HG03108 (cell line): ENCODE data around the gene CBS.
"Not testable (repeated sequence)": the region's sequence is repeated elsewhere in the genome, so short reads cannot be mapped to it uniquely, and the experiment has no call there.

Experiments
- ATAC-seq: cut with Tn5 transposase; IDR thresholded peaks from one replicate; pipeline ENCODE4 v1.9.1; 2021; ENCODE audit warnings: moderate library complexity; ENCODE audit not compliant: unreplicated experiment

CBS gene

DNA sequence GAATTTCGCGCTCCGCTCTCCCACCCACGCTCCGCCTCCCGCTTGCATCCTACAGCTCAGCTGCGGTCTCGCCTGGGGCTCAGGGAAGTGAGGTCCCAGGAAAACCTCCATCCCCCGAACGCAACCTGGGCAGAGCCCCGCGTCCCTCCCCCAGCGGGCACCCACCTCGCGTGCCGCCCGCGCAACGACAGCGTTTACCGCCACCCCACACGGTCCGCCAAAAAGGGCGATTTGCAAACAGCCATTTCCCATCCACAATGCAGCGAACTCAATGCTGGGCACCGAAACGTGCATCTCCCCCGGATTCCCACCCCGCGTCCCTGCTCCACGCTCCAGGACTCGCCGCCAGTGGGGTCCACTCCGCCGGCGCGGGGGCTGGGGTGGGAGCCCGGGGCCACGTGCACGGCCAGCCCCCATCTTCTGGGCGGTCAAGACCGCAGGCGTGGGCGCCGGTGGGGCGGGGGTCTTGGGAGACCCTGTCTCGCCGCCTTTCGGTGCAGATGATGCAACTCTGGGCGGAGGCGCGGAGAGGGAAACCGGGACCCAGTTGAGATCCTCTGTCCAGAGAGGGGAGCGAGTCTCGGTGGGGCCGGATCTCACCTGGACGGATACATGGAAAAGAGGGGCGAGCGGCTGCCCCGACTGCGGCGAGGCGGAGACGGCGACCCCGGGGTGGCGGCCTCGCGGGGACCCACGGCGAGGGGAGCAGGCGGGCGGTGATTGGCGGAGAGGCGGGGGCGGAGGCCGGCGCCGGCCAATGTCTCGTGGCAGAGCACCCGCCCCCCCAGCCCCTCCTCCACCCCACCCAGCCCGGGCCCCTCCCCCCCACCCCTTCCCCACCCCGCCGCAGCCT is at the start of gene CBS:
CBS (minus strand) TSS at position 666 of the 853 bp plus-strand sequence. CDS start 3,642 bp downstream, outside the sequence.
- ATAC-seq = not testable (repeated sequence)

DNA sequence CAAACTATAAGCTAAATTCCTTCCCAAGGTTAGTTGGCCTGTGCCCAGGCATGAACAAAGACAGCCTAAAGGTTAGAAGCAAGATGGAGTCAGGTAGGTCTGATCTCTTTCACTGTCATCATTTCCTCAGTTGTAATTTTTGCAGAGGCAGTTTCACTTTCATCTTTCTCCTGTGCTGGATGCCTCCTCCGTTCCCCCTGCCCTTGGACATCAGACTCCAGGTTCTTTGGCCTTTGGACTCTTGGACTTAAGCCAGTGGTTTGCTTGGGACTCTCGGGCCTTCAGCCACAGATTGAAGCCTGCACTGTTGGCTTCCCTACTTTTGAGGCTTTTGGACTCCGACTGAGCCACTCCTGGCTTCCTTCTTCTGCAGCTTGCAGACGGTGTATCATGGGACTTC is 40.3 kb upstream of the CBS start:
- not testable (repeated sequence) for ATAC-seq

DNA sequence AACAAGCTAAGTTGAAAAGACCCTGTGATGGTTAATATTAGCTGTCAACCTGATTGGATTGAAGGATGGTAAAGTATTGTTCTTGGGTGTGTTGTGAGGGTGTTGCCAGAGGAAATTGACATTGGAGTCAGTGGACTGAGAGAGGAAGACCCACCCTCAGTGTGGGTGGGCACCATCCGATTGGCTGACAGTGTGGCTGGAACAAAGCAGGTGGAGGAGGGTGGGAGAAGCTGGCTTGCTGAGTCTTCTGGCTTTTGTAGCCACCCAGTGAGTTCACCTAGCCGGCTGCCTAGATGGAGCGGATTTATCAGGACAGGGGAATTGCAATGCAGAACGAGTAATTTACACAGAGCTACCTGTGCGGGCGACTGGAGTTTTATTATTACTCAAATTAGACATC is 38.8 kb upstream of the CBS start:
- not testable (repeated sequence) for ATAC-seq

DNA sequence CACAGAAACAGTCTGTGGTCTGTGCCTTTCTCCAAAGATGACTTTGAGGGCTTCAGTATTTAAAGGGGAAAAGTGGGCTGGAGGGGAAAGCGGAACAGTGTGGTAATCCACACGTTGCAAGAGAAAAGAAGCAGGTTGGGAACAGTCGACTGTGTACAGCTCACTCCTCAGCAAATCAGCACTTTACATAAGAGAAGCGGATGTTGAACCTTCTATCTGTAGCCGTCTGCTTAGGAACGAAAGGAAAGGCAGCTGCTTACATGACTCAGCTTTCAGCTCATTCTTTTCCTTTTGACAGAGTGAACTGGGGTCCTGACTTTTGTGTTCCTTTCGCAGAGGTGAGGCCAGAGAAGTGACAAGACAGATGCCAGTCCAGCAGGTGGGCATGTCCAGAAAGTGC is 33.4 kb upstream of the CBS start:
- not testable (repeated sequence) for ATAC-seq

DNA sequence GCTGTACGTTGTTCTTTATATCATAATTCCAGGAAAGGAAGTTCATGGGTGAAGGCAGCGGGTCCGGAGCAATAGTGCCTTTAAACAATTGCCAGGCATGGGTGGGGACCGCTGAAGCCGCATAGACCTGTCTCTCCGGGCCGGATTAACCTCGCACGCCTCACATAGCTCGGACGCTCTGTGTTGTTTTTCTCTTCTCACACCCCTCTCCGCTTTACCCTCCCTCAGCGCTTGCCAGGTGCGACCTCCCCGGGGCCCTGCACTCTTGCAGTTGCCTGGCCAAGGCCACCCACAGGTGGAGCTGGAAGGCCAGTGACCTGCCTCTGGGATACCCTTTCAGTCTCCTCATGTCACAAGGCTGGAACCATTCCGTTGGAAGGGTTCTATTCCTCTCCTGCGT is 32.5 kb upstream of the CBS start:
- not testable (repeated sequence) for ATAC-seq

DNA sequence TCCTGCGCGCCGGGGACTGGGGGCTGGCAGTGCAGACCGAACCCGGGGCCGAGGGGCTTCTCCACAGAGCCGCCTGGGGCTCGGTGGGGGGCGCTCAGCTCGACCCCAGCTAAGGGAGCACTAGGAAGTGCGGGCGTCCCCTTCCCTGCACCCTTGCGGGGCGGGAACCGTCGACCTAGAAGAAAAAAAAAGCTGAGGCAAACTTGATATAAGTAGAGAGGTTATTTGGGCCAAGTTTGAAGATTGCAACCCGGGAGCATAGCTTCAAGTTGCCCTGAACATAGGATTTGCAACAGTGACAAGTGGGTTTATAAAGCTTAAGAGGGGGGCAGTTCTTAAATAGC is 32.1 kb upstream of the CBS start:
- ATAC-seq = not testable (repeated sequence)

DNA sequence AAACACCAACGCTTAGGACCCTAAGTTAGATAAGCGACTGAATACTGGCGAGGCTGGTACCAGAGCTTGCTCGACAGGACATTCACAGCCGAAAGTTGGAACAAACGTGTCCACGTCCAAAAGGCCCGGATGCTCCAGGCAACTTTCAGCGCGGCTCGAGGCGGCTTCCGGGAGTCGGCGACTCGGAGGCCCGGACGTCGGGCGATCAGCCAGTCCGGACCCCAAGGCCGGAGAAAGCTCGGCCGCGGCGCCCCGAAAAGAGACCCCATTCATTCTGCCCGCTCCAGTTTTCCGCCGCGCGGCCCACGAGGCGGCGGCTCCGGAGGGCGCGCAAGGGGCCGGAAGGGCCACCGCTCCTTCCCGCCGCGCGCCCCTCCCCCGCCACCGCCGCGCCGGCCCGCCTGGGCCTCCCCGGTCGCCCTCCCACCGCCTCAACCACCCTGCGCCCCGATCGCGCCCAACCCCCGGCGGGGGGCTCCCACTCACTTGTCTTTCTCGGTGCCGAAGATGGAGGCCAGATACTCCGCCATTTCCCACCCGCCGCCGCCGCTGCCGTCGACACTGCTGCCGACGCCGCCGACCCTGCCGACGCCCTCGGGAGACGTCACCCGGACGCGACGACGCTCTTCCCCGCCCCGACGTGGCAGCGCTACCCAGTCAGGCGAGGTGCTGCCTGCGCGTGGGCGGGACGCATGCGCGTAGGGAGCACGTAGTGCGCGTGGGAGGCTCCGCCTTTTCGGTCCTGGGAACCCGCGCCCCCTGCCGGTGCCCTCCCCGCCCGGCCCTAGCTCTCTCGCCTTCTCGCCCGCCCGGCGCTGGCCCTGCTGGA is 31.5 kb upstream of the CBS start, which contains the start of gene U2AF1:
U2AF1 (minus strand) TSS at position 606 of the 829 bp plus-strand sequence; CDS start at position 530, 76 bp downstream.
- ATAC-seq = peak; percentile 61

DNA sequence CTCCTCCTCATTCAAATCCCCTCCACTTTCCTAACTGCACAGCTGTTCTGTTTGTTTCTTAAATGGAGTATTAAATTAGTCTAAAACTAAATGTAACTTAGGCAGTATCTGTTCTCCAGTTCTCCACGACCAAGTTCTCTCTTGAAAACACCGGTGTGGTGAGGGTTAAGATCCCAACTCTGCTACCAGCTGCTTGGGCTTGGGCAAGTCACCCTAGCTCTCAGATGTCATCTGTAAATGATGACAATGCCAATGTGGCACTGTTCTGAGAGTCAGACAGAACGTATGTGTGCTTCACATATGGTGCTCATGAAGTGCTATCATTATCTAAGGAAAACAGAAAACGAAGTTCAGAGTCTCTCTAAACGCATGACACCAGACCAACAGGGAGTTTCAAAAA is 29.0 kb upstream of the CBS start:
- ATAC-seq = not testable (repeated sequence)

DNA sequence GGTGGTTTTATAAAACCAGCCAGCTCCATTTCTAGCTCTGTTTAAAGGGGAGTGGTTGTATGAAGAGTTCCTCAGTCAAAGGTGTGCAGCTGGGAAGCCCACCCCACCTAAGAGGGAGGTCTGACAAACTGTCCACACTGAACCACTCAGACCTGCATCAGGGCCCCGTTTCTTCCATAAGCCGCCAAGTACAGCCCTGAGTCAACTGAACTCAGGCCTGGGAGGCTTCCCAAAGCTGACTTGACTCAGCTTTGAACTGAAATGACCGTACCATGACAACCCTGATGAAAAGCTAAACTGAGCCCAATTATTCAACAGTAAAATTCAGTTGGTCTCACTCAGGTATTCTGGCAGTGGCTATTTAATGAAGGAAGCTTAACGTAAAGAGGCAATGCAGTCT is 26.6 kb upstream of the CBS start:
- not testable (repeated sequence) for ATAC-seq

DNA sequence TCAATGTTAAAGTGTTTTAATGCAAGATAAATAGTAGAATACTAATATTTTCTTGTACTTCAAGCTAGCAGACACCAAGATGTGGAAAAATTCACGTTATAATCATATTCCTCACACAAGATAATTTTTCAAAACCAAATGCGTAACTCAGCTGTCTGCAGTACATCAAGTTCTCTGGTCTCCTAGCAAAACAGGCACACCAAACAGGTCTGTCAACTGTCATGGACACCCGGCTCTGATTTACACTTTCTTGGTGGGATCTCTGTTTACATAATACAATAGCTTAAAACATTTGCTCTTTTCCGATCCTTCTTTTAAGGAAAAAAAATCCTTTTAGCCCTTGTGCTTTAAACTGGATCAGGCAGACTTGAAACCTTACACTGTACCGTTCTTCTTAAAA is 26.0 kb upstream of the CBS start:
- not testable (repeated sequence) for ATAC-seq

DNA sequence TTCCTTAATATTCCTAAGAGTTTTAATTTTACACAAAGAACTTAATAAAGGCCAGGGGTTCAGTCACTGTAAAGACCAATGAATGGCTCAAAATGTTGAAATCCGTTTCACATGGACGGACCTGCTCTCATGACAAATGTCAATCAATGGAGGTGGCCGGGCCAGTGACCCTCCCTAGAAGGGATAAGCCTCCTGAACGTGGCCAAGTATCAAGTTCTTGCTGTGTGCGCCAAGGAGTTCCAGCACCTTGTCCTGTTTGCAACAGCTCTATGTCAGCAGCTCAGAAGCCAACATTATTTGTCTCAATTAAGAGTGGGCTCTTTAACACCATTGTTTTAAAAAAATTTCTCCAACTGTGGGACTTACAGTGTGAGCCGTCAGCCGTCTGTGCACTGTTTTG is 25.4 kb upstream of the CBS start:
- ATAC-seq = not testable (repeated sequence)

DNA sequence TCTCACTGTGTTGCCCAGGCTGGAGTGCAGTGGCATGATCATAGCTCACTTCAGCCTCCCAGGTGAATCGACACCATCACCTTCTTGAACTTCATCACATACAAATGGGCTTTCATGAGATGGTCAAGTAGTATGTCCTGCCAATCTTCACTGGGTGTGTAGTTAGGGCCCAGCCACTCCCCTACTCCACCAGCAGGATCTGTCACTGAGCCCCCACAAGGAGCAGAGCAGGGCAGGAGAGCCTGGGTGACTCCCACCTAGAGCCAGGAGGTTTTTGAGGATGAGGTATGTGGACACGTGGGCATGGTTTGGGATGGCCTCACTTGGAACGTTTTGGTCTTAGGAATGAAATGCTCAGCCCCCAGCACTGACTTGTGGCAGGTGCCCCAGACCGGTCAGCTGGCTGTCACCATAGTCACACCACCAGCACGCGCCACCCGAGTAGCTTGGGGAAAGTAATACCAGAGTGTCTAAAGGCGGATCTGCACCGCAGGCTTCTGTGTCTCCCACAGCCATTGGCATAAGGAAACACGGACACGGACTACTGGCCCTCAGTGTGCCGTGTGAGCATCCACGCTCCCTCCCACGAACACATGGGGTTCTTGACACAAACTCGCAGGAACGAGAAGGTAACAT is 16.5 kb upstream of the CBS start:
- not testable (repeated sequence) for ATAC-seq

DNA sequence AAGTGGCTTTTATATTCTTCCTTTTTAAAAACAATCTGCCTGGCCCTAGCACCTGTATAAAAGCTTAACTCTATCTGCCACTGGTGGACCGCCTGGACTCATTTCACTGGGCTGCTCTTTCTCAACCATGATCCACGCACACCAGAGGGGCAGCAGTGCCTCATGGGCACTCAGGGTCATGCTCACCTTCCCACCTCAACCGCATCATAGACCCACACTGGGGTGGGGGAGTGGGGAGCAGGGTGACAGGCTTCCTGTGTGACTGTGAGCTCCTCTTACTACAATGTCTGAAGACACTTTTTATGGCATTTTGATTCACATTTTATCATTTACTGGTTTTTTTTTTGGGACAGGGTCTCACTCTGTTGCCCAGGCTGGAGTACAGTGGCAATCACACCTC is 15.3 kb upstream of the CBS start:
- not testable (repeated sequence) for ATAC-seq

DNA sequence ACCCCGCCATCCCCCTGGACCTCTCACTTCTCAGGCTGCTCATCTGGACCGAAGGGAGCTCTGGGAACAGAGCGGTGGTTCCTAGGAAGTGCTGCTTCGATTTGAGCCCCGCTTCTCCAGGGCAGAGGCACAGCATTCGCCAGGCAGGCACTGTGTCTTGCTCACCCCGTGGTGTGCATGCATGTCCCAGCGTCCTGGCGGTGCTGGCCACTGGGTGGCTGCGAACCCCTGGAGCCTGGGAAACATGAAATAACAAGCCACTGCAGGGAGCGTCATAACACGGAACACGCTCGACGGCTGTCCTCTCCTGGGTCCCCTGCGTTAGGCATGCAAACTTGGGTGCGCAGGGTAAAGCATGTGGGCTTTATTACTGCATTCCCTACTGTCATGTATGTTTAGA is 13.8 kb upstream of the CBS start:
- ATAC-seq = not testable (repeated sequence)

DNA sequence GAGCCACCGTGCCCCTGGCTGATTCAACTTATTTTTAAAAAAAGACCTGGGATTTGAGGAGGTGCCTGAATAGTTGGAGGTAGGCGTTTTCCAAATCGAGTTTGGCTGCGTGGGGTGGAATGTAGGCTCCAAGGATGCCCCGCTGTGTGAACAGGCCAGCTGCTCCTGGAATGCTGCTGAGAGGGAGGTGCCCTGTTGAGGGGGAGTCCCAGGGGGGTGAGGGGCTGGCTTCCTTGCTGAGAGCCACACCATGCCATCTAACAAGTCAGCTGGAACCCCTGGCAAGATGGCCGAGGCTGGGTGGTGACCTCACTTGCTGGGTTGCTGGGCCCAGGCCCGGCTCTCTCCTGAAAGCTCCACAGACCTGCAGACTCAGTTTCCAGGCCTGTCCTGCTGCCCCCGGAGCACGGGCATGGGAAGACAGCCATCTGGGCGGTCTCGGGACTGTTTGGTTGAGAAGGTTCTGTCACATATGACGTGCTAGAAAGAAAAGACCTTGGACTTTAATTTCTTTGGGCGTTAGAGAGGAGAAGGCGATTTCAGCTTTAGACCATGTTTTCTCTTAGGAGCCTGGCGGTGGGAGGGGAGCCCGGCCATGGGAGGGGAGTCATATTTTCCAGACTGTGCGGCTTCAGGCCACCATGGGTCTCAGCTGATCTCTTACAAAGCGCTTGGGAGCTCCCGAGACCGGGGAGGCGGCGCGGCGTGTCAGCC is 7.1 kb upstream of the CBS start:
- not testable (repeated sequence) for ATAC-seq

DNA sequence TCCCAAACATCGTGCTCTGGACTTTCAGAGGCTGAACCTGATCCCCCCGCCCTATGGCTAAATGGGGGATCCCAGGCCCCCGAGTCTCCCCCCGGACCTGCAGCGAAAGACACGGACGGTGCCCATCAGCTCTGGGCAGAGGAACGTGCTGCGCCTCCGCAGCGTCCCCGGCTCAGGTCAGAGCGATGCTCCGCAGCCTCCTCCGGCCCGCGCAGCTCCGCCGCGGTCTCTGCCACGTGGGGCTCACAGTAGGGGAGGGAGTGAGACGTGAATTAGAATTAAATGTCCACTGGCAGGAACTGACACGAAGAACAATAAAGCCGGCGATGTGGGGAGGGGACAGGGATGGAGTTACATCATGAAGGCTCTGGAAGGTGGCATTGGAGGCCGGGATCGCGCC is 1.0 kb upstream of the CBS start:
- not testable (repeated sequence) for ATAC-seq

DNA sequence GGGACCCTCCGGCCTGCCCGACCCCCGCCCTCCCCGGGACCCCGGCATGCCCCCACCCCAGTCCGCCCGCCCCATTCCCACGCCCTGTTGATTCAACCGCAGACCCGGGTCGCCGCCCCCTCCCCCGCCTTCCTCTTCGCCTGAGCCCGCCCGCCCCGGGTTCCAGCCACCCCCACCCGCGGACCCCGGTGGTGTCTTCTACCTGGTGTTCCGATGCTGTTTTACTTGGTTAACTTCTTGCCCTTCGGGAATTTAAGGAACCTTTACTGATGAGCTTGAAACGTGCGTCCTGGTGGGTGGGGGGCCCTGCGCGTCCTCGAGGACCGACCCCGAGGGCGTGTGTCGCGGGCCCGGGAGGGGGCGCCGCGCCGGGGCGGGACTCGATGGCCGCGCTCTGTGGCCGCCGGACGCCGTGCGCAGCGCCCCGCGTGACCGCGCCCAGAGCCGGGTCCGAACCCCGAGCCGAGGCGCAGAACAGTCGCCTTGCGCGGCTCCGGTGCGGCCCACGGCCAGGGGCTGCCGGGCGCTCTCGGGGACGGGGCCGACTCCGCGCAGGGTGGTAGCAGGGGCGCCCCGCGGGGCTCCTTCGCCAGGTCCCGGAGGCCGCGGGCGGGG is 495 bp upstream of the CBS start:
- not testable (repeated sequence) for ATAC-seq

DNA sequence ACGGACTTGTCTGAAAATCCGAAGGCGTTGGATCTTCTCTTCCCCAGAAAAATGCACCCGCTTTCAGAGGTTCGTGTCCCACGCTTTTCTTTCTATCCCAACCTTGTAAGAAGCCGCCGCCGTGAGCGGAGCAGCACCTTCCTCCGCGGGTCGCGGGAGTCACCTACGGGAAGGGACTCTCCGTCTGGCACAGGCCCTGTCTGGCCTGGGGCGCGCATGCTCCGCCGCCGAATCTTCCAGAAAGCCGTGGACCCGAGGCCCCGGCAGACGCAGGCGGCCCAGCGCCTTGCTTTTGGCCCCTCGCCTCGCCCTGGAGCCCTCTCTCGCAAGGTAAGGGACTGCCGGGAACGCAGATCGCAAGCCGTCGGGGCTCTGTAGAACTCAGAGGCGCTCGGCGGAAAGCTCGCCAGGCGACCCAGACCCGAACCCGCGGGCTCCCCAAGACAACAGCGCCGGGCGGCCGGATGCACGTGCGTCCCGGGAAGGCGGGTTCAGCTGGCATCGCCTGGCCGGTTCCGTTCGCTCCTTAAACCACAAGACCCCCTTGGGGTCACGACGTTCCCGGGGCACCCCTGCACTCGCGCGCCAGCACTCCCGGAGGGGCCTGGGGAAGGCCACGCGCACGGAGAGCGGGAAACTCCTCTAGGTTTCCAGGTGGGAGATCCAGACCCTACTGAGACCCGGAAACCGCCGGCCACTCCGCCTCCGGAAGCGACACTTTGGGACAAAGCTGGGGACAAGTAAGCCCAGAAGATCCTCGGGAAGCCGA is 1.1 kb downstream of the CBS start:
- not testable (repeated sequence) for ATAC-seq

DNA sequence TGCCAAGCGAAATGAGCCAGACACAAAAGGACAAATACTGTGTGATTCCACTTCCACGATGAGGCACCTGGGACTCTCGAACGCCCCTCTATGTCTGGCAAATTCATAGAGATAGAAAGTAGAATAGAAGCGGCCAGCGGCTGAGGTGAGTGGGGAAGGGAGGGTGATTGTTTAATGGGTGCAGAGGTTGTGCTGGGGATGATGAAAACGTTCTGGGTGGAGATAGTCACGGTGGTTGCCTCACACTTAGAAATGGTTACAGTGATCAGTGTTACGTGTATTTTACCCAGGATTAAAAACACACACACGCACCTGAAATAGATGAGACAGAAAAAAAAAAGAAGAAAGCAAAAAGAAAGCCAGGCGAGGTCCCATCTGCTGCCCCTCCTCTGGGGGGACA is 2.9 kb downstream of the CBS start:
- not testable (repeated sequence) for ATAC-seq
